HG03066 (cell line): ENCODE data around the gene RNF138.
"Not testable (repeated sequence)": the region's sequence is repeated elsewhere in the genome, so short reads cannot be mapped to it uniquely, and the experiment has no call there.

Source experiments
- ATAC-seq: cut with Tn5 transposase; IDR thresholded peaks from one replicate; pipeline ENCODE4 v1.9.1; 2021; ENCODE audit warnings: low read depth; ENCODE audit not compliant: unreplicated experiment

The RNF138 gene

DNA sequence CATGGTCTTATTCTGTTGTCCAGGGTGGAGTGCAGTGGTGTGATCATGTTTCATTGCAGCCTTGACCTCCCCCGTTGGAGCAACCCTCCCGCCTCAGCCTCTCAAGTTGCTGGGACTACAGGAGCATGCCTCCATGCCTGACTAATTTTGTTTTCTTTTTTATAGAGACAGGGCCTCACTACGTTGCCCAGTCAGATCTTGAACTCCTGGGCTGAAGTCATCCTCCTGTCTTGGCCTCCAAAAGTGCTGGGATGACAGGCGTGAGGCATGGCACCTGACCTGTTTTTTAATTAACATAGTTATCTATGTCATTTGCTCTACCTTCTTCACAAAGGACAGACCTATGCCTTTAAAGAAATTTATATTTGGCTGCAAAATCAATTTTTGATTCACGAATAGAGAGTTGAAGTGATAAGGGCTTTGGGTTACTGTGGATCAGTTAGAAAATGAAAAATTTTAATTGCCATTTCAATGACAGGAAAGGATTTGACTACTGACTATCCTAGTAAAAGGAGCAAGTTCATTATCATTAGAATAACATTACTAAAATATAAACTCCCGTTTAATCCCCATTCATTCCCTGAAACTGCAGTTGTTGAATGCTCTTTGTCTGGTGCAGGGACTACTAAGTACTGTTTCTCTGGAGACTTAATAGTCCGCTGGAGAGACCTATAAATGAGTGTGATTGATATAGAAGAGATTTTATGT, 3.7 kb downstream of the RNF138 start:
- ATAC-seq = no peak

DNA sequence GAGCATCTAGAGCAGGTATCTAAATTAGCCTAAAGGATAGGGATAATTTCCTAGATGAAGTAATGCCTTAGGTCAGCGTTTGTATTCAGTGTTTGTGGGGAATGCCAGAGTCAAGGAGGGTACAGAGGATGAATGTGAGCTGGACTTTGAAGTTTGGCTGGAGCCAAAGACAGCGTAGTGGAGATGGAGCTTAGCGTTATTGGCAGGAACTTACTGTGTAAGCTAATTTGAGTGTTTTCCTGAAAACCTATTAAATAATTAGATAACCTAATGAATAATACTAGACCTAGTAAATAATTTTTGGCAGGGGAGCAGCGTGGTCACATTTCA, 4.2 kb downstream of the RNF138 start:
- no peak for ATAC-seq

DNA sequence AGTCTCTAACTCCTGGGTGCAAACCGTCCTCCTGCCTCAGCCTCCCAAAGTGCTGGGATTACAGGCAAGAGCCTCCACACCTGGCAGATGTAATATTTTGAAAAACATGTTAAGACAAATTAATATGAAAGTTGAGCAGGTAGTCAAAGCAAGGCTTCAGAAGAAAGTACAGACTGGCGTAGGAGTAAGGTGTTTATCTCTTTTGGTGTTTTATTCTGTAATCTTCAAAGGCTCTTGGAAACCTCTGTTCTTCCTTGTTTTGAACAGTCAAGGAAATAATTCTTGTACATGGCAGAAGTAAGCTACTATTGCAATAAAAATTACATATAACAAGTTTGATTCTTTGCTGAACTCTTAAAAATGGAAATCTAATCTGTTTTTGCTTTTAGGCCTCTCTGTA, 5.3 kb downstream of the RNF138 start:
- no peak for ATAC-seq

DNA sequence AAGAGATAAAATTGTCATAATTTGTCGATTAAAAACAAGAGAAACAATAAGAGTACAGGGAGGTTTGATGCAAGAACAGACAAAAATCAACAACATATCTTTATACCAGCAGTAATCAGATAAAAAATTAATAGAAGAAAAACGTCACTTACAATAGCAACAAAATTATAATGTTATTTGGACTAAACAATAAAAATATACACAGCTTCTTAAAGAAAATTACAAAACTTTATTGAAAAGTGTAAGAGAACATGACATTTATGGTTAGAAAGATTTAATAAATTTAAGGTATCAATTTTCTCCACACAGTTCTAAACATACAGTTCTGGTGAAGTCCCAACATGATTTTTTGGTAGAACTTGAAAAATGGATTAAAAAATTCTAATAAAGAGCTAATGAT, 12.8 kb downstream of the RNF138 start:
- ATAC-seq = no peak

DNA sequence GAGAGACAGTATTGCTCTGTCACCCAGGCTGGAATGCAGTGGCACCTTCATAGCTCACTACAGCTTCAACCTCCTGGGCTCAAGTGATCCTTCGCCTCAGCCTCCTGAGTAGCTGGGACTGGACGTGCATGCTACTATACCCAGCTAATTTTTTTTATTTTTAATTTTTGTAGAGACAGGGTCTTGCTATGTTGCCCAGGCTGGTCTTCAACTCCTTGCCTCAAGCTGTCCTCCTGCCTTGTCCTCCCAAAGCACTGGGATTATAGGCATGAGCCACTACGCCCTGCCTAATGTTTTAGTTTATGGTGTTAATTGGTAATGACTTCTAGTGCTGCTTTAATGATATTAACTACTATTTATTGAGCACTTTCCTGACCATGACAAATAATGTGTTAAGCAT, 18.3 kb downstream of the RNF138 start:
- ATAC-seq = no peak

DNA sequence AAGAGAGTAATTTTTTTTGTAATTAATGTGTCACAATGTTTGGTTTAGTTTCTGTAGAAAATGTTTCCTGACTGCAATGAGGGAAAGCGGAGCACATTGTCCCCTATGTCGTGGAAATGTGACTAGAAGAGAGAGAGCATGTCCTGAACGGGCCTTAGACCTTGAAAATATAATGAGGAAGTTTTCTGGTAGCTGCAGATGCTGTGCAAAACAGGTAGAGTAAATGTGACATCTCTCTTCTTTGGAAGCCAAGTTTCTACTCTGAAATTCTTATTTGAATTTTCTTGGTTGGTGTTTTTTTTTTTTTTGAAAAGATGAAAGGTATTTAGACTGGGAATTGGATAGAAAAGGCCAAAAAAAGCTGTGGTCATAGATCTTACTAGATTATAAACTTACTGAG, 20.0 kb downstream of the RNF138 start:
- ATAC-seq = no peak

DNA sequence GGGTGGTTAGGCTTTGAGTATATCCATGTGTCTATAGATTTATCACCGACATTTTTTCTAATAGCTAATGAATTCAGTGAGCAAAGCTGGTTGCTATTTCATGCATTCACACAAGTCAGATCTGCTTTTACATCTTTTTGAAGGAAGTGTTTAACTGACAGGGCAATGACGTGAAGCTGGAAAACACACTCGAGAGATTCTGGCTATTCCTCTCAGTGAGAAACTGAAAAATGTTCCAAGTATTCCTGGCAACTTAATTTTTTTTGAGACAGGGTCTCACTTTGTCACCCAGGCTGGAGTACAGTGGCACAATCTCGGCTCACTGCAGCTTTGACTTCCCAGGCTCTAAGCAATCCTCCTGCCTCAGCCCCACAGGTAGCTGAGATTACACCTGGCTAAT, 21.2 kb downstream of the RNF138 start:
- no peak for ATAC-seq

DNA sequence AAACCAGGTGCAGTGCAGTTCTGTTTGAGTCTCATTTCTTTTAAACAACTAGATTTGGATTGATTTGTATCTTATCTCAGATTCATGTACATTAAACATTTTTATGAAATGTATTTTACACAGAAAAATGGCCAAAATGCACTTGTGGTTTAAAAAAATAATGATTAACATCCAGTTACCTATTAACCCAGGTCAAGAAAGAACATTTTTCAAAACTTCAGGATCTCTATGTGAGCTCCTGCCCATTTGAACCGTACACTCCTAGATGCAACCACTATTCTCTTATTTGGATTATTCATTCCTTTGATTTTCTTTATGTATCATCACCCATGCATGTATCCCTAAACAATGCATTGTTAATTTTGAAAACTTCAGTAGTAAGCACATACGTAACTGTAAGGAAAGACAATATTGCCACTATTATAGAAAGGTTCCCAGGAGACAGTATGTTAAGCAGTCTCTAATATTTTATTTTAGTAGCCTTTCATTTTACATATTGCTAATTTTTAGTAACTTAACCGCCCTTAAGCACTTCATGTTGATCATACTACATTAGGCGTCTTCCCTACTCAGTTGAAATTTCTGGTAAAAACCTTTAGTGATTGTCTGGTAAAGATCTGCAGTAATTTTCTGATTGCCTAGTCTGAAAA, 22.7 kb downstream of the RNF138 start:
- no peak for ATAC-seq

DNA sequence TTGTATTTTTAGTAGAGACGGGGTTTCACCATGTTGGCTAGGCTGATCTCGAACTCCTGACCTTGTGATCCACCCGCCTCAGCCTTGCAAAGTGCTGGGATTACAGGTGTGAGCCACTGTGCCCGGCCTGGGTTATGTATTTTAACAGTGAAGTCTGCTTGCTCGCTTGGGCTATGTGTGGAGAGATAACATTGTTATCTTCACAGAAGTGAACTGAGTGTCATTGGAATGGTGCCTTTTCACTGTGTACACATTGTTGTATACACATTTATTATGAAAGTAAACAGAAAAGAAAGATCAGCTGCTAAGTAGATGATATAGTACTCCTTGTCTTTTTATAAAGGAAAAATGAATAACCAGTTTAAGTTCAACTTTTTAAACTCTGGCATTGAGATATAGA, 30.4 kb downstream of the RNF138 start:
- no peak for ATAC-seq

DNA sequence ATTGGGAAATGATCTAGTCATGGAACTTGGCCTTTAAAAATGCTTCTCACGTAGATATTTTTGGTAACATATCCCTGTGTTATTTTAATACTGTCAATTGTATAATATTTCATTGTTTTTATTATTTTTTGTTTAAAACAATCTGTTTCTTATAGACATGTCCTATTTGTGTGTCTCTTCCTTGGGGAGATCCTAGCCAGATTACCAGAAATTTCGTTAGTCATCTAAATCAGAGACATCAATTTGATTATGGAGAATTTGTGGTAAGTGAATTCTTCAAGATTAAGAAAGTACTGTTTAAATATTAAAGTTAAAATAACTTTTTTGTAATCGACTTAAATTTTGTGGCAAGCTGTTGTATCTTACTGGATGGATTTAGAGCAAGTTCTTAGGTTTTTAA, 34.9 kb downstream of the RNF138 start:
- no peak for ATAC-seq

DNA sequence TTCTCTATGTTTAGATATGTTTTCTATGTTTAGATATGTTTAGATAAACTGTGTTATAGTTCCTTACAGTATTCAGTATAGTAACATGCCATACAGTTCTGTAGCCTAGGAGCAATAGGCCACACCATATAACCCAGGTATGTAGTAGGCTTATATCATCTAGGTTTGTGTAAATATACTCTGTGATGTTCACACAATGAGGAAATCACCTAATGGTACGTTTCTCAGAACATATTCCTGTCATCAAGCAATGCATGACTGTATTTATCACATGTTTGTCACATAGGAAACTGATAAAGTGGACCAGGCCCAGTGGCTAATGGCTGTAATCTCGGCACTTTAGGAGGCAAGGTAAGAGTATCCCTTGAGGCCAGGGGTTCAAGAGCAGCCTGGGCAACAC, 44.0 kb downstream of the RNF138 start:
- no peak for ATAC-seq

DNA sequence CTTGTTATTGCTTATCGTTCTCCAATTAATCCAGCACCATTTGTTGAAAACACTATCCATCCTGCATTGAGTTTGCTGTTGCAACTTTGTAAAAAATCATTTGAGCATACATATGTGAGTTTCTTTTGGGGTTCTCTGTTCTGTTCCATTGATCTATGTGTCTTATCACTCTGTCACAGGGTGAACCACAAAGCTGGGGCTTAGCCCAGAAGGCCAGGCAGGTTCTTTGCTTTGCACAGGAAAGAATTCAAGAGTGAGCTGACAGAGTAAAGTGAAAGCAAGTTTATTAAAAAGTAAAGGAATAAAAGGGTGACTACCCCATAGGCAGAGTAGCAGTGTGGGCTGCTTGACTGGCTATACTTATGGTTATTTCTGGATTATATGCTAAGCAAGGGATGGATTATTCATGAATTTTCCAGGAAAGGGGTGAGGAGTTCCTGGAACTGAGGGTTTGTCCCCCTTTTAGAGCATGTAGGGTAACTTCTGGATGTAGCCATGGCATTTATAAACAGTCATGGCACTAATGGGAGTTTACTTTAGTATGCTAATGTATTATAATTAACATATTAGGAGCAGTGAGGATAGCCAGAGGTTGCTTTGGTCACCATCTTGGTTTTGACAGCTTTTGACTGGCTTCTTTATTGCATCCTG, 46.8 kb downstream of the RNF138 start:
- ATAC-seq = no peak

DNA sequence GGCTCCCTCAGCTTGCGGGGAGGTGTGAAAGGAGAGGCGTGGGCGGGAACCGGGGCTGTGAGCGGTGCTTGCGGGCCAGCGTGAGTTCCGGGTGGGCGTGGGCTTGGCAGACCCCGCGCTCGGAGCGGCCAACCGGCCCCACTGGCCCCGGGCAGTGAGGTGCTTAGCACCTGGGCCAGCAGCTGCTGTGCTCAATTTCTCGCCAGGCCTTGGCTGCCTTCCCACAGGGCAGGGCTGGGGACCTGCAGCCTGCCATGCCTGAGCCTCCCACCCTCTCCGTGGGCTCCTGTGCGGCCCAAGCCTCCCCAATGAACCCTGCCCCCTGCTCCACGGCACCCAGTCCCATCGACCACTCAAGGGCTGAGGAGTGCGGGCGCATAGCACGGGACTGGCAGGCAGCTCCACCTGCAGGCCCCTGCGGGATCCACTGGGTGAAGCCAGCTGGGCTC, 48.2 kb downstream of the RNF138 start:
- no peak for ATAC-seq

DNA sequence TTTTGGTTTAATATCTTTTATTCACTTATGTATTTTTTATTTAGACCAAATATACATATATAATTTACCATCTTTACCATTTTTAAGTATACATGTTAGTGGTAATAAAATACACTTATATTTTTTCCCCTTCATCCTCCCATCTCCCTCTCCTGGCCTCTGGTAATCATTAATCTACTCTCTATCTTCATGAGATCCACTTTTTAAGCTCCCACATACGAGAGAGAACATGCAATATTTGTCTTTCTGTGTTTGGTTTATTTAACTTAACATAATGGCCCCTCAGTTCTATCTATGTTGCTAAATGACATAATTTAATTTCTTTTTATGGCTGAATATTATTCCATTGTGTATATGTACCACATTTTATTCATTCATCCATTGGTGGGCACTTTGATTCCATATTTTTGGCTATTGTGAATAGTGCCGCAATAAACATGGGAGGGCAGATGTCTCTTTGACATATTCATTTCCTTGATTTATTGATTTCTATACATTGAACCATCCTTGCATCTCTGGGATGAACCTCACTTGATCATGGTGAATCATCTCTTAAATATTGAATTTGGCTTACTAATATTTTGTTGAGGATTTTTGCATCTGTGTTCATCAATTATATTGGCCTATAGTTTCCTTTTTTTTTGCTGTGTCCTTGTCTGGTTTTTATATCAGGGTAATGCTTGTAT, 56.7 kb downstream of the RNF138 start:
- ATAC-seq = no peak

DNA sequence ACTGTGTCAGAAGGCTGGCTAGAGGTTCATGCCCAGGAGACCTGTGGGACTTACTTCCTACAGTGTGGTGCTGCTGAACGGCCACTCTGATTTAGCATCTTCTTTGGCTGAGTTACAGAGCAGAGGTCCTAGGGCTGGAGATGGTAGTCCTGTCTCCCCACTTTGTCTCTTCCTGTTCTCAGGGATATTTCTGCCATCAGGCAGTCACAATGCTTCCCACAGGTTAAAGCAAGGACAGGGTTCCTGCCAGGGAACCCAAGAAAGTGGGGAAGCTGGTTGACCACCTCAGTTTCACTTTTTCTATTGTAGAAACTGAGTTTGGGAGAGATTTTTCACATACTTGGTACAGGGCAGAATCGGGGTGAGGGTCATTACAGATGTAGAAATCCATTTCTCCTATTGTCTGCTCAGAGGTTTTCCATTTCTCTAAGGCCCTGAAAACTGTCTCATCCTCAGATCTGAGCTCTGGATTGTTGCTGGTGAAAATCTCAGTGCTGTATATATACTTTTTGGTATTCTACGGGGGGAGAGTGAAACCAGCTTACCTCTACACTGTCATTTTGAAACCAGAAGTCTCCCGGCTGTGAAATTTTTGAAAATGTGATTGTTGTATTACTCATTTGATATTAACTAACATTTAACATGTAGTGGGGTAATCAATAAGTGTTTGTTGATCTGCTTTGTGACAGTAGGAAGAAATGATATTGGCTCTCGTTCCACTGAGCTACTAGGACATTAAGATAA, 61.2 kb downstream of the RNF138 start:
- peak; percentile 90 for ATAC-seq

DNA sequence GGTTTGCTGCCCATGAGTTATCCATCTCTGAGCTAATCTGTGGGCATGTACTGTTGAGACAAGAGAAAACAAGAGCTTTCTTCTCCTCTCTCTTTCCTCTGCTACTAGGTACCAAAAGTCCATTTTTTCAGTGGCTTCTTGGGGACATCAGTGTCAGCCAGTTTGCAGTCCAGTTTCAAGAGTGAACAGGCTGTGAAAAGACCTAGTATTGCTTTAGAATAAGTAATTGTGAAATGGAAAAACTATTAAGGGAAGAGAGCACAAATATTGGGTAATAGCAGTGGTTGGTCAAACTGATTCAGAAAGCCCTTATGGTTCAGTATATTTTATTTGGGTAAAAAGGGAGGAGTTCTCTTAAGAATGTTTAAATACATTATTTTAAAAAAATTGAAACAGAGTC, 65.2 kb downstream of the RNF138 start:
- ATAC-seq = no peak

DNA sequence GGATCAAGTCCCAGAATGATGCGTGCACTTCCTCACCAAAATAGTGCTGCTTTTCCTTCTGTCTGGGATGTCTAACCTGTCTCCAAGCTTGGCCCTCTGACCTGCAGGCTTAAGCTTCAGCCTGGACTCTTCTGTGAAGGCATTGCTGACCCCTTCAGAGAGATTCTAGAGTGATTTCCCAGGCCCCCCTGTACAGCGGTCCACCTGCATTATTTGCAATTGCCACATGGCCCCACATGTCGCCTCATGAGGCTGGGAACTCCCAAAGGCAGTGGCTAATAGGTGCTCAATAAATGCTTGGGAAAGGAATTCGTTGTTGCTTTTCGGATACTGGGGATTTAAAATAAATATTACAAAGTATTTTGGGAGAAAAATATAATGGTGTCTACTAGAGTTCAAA, 65.9 kb downstream of the RNF138 start:
- no peak for ATAC-seq

DNA sequence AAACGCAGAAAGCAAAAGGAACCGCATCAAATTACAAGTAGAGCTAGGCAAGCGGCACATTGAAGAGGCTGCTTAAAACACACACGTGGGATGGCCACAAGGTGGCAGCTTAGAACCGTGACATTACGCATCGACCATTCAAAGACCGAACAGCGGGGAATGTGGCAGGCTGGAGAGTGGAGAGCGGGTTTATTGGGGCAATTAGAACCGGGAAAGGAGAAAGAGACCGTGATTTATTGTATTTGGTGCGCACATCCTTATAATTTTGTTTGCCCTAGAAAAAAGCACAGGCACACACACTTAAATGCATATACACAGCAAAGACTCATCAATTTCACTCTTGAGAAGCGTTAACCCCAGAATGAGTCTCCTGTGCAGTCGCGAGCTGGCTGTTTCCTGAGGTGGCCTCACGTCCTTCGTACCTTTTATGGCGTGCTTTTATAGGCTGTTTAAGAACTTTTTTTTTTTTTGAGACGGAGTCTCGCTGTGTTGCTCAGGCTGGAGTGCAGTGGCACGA, 66.5 kb downstream of the RNF138 start:
- ATAC-seq = peak; percentile 81

DNA sequence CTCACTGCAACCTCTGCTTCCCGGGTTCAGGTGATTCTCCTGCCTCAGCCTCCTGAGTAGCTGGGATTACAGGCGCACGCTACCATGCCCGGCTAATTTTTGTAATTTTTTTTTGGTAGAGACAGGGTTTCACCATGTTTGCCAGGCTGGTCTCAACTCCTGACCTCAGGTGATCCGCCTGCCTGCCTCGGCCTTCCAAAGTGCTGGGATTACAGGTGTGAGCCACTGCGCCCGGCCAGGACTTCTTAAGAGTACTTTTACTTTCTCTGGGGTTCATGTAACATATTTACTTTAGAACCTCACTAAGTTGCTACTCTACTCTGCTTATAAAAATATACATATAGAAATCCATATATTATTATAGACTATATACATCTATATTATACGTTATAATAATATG, 67.0 kb downstream of the RNF138 start:
- ATAC-seq = not testable (repeated sequence)

DNA sequence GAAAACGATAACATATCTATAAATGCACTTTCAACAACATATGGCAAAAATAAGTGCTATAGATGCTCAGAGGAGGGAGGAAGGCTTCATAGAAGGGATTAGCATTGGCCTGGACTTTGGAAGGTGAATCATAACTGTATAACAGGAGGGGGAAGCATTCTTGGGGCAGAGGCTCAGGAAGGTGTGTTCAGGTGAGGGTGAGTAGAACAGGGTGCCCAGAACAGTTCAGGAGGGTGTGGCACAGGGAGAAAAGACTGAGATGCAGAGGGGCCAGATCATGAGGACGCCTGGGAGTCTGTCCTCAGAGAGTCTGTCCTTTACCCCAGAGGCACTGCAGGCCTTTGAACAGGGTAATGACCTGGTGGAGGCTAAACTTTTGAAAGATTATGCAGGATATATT, 68.9 kb downstream of the RNF138 start:
- ATAC-seq = no peak
